ENCODE results near the gene SLC38A8. TPM values are rescaled to one million over a fixed set of nuclear protein-coding genes. Genes with fewer than 3 reads are reported as not detected.

SLC38A8 gene
- total RNA-seq, 1 experiment from 2014 or later = 0.35 TPM

- H3K79me1 ChIP-seq (ENCODE audit: insufficient read depth, low read depth, low read length, poor library complexity, severe bottlenecking) = no peaks in the 10 kb centered on the region
- no peak overlapping the region for H2BK15ac ChIP-seq (ENCODE audit: low read depth, low read length)
- Mint-ChIP-seq H3K36me3 (ENCODE audit: insufficient read depth in 1 of 3, low read depth in 3 of 3) (peaks cover 13 to 72% (median 53%) of the 10 kb centered on the region in 3 experiments; a peak in 6 of 7 replicates), H3K4me3 (no peak overlapping the region), H3K4me1 (no peaks in the 10 kb centered on the region), H3K9me3 (no peaks in the 10 kb centered on the region), H3K27ac (no peak overlapping the region), H3K27me3 (ENCODE audit: low read depth) (no peaks in the 10 kb centered on the region)
- H2BK20ac ChIP-seq (ENCODE audit: low read depth, low read length, poor library complexity, severe bottlenecking) = no peak overlapping the region
- H3K4me2 ChIP-seq (ENCODE audit: insufficient read depth, insufficient read length, low read length) = no peak overlapping the region
- no peak overlapping the region for H3K27ac ChIP-seq (ENCODE audit: insufficient read length, low read depth, low read length)
- no peak for DNase-seq
- no peaks in the 10 kb centered on the region for H3K27me3 ChIP-seq (ENCODE audit: insufficient read depth, low read length)
- H4K5ac ChIP-seq (ENCODE audit: insufficient read length, low read depth, low read length) = no peak overlapping the region
- no peak overlapping the region for H2AK5ac ChIP-seq (ENCODE audit: insufficient read length, low read length)
- no peak overlapping the region for H2BK5ac ChIP-seq (ENCODE audit: insufficient read length, low read length)
- no CpG with 5 or more reads among the region's 11 CpGs for WGBS (ENCODE audit: extremely low coverage, insufficient read length, low lambda C conversion rate)
- no peaks in the 10 kb centered on the region for H3K79me2 ChIP-seq (ENCODE audit: insufficient read depth, low read length)
- no peak overlapping the region for H2AFZ ChIP-seq (ENCODE audit: low read length)
- no peak overlapping the region for H3K14ac ChIP-seq (ENCODE audit: insufficient read depth, low read length)
- H4K20me1 ChIP-seq (ENCODE audit: control insufficient read depth, insufficient read depth, insufficient read length) = no peaks in the 10 kb centered on the region
- no peak overlapping the region for H3K56ac ChIP-seq (ENCODE audit: insufficient read length, low read depth, low read length)
- H3K18ac ChIP-seq (ENCODE audit: insufficient read length, low read depth, low read length) = no peak overlapping the region
- H2BK120ac ChIP-seq (ENCODE audit: low read depth, low read length, poor library complexity, severe bottlenecking) = no peak overlapping the region
- no peaks in the 10 kb centered on the region for H3K9me3 ChIP-seq (ENCODE audit: control insufficient read depth, low read depth, low read length)
- no peaks in the 10 kb centered on the region for H3K23me2 ChIP-seq (ENCODE audit: insufficient read length, low read depth, low read length, poor library complexity, severe bottlenecking)
- TF ChIP-seq, protein P1, sequence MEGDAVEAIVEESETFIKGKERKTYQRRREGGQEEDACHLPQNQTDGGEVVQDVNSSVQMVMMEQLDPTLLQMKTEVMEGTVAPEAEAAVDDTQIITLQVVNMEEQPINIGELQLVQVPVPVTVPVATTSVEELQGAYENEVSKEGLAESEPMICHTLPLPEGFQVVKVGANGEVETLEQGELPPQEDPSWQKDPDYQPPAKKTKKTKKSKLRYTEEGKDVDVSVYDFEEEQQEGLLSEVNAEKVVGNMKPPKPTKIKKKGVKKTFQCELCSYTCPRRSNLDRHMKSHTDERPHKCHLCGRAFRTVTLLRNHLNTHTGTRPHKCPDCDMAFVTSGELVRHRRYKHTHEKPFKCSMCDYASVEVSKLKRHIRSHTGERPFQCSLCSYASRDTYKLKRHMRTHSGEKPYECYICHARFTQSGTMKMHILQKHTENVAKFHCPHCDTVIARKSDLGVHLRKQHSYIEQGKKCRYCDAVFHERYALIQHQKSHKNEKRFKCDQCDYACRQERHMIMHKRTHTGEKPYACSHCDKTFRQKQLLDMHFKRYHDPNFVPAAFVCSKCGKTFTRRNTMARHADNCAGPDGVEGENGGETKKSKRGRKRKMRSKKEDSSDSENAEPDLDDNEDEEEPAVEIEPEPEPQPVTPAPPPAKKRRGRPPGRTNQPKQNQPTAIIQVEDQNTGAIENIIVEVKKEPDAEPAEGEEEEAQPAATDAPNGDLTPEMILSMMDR (conservative IDR thresholded peaks at IDR 0.05) = no peak
- no peak overlapping the region for H2BK12ac ChIP-seq (ENCODE audit: insufficient read length, low read depth, low read length)
- H4K8ac ChIP-seq (replicated peaks; ENCODE audit: insufficient read length, low read depth, low read length) = no peak overlapping the region
- H4K91ac ChIP-seq (ENCODE audit: insufficient read length, low read depth, low read length) = no peak overlapping the region
- H3K23ac ChIP-seq (ENCODE audit: insufficient read length, low read depth, low read length) = no peak overlapping the region
- H3K4me1 ChIP-seq (ENCODE audit: insufficient read depth, low read length) = no peaks in the 10 kb centered on the region
- no peak overlapping the region for H3K4ac ChIP-seq (ENCODE audit: low read depth, low read length)
- H3T11ph ChIP-seq (ENCODE audit: low read length) = no peak overlapping the region
- H3K9ac ChIP-seq (ENCODE audit: extremely low read depth, insufficient read length, low read length) = no peak overlapping the region
Measured at GRCh38 chr16:84082835-84083569, 40.4 kb upstream of the SLC38A8 start.
